Measurements from ENCODE around the gene CHTF8.

CHTF8 gene

DNA sequence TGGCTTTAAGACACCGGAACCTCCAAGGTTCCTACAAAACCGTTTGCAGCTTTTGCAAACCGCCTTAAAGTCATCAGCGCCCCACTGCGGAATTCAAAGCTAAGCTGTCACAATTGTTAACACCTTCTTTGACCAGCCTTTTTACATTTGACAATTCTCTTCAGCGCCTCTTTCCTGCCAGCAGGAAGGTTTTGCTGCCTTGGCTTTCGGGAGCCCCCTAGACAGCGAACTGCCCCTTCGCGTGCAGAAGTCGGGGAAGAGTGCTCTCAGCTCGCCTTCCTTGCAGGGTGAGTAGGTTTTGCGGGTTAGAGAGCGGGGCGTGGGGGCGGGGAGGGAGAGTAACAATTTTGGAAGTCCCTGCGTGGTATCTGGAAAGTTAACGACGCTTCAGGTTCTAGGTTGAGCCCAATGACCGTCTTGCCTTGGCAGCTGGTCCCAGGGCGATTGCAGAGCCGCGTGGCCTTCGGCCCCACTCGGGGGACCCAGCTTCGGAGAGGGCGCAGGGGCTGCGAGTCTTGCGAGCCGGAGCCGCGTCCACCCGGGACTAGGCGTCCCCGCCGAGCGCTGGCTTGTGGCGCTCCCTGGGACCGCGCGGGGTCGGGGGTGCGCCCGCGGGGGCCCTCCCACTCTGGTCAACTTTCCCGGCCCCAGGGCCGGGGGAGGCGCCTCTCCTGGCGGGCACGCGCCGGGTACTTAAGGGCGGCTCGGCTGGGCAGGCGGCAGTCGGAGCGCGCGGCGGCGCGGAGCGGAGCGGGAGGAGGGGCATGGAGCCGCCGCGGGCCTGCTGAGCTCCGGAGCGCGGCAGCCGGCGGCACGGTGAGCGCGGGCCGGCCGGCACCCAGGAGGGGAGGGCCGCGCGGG is 26.7 kb downstream of the CHTF8 start, which contains the start of gene HAS3:
Gene HAS3, plus strand, starts transcription at position 153 of the 861 bp plus-strand sequence. CDS start 3,743 bp downstream, outside the sequence.
- Histone ChIP-seq H3K9me3 (ENCODE audit: control insufficient read depth, low read length) (no peaks in the 10 kb centered on the region), H3K4me3 (ENCODE audit: extremely low read depth, insufficient read depth, low read length, poor library complexity, severe bottlenecking) (peak within 1 kb of the TSS; percentile 50), H3K27ac (ENCODE audit: low read depth, low read length, severe bottlenecking) (no peak within 1 kb of the TSS), H3K36me3 (ENCODE audit: control insufficient read depth, insufficient read depth, low read length) (peaks cover 12% of the 10 kb centered on the region), H3K4me1 (ENCODE audit: control insufficient read depth, insufficient read depth, low read length, poor library complexity, severe bottlenecking) (peaks cover 11% of the 10 kb centered on the region)
- 0% methylated on average over 49 to 58 of the region's 80 CpGs for WGBS, 2 experiments (ENCODE audit: insufficient coverage in 2 of 2)

DNA sequence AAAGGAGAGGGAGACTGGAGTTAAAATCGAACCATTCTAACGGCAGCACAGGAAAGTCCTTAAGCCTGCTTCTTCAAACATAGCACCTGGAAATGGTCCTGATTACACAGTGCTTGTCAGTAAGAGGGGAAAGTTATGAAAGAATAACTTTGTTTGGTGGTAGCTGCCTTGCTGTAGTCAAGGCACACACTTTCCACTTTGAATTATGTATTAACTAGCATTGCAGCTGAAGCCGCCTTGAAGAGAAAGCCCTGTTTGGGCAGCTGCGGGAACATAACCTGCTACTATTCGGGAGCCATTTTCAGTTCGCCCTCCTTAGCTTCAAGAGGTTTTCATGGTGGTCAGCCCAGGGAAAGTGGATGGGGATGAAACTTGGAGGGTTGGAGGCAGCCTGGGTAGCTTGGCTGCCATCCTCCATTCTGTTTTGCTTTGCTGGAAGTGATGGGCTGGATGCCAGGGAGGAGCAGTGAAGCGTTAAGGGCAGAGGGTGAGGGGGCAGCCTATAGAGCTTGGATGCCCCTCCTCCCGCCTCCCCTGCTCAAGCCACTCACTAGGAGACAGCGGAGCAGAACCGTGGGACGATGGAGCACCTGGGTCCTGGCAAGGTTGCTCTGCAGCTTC is 32.2 kb downstream of the CHTF8 start:
- H3K36me3 ChIP-seq (ENCODE audit: control insufficient read depth, insufficient read depth, low read length) = no peaks in the 10 kb centered on the region
- H3K27ac ChIP-seq (ENCODE audit: low read depth, low read length, severe bottlenecking) = no peak overlapping the region
- WGBS, 2 experiments (ENCODE audit: insufficient coverage in 2 of 2) = 74 to 80% methylated on average over 9 to 10 of the region's 11 CpGs
- H3K4me1 ChIP-seq (ENCODE audit: control insufficient read depth, insufficient read depth, low read length, poor library complexity, severe bottlenecking) = no peaks in the 10 kb centered on the region
- H3K4me3 ChIP-seq (ENCODE audit: extremely low read depth, insufficient read depth, low read length, poor library complexity, severe bottlenecking) = no peak overlapping the region
- H3K9me3 ChIP-seq (ENCODE audit: control insufficient read depth, low read length) = no peaks in the 10 kb centered on the region

DNA sequence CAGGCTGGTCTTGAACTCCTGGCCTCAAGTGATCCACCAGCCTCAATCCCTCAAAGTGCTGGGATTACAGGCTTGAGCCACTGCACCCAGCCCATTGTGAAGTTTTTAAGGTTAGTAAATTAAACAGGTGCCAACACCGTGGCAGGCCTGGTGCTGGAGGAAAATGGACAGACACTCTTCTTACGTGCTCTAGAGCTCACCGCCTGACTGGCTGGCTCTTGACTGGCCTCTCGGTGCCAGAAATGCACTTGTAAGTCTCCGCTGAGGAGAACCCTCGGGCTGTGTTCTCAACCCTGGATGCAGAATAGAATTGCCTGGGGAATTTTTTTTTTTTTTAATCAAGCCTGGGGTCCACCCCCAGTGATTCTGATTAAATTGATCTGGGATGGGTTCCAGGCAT is 37.2 kb downstream of the CHTF8 start:
- Histone ChIP-seq H3K36me3 (ENCODE audit: control insufficient read depth, insufficient read depth, low read length) (no peaks in the 10 kb centered on the region), H3K4me3 (ENCODE audit: extremely low read depth, insufficient read depth, low read length, poor library complexity, severe bottlenecking) (no peak overlapping the region), H3K9me3 (ENCODE audit: control insufficient read depth, low read length) (no peaks in the 10 kb centered on the region), H3K4me1 (ENCODE audit: control insufficient read depth, insufficient read depth, low read length, poor library complexity, severe bottlenecking) (no peaks in the 10 kb centered on the region), H3K27ac (ENCODE audit: low read depth, low read length, severe bottlenecking) (no peak overlapping the region)
- WGBS, 2 experiments (ENCODE audit: insufficient coverage in 2 of 2) = 96 to 99% methylated on average over 5 to 6 of the region's 6 CpGs

DNA sequence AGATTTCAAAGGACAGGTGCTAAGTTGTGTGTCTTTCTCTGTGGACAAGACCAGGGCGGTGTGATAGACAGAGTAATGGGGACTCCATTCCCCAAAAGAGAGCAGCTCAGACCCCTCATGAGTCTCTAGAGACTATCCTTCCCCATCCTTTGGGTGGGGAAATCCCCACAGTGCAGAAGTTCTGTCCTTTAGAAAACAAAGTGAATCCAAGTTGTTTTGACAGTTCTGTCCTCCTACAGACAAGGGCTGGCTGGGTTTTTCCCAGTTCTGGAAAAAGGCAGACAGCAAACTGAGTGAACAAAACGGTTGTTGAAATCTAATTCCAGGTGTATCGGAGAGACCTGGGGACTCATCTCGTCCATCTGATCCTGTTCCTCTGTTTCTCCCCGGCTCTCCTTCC is 37.9 kb downstream of the CHTF8 start:
- no peak overlapping the region for H3K4me3 ChIP-seq (ENCODE audit: extremely low read depth, insufficient read depth, low read length, poor library complexity, severe bottlenecking)
- no peaks in the 10 kb centered on the region for H3K36me3 ChIP-seq (ENCODE audit: control insufficient read depth, insufficient read depth, low read length)
- peaks cover 5% of the 10 kb centered on the region for H3K4me1 ChIP-seq (ENCODE audit: control insufficient read depth, insufficient read depth, low read length, poor library complexity, severe bottlenecking)
- no peaks in the 10 kb centered on the region for H3K9me3 ChIP-seq (ENCODE audit: control insufficient read depth, low read length)
- H3K27ac ChIP-seq (ENCODE audit: low read depth, low read length, severe bottlenecking) = no peak overlapping the region
- 90 to 93% methylated on average over 4 to 5 of the region's 5 CpGs for WGBS, 2 experiments (ENCODE audit: insufficient coverage in 2 of 2)

DNA sequence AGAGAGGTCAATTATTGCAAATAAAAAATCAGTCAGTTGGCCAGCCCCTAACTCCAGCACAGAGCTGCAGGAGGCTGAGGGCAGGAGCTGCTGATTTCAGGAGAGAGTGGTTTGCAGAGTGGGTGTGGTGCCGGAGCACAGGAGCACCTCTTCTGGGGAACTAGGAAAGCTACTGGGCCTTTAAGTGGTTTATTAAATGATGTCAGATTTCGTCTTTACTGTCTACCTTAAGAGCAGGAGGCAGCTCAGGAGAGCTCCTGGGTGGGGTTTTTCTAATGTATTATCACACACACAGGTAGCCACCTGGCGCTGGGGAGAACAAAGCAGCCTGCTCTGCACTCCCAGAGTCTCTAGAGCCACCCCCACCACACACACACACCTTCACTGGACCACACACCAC is 38.4 kb downstream of the CHTF8 start:
- 90% methylated on average over 1 to 2 of the region's 3 CpGs for WGBS, 2 experiments (ENCODE audit: insufficient coverage in 2 of 2)
- H3K27ac ChIP-seq (ENCODE audit: low read depth, low read length, severe bottlenecking) = no peak overlapping the region

DNA sequence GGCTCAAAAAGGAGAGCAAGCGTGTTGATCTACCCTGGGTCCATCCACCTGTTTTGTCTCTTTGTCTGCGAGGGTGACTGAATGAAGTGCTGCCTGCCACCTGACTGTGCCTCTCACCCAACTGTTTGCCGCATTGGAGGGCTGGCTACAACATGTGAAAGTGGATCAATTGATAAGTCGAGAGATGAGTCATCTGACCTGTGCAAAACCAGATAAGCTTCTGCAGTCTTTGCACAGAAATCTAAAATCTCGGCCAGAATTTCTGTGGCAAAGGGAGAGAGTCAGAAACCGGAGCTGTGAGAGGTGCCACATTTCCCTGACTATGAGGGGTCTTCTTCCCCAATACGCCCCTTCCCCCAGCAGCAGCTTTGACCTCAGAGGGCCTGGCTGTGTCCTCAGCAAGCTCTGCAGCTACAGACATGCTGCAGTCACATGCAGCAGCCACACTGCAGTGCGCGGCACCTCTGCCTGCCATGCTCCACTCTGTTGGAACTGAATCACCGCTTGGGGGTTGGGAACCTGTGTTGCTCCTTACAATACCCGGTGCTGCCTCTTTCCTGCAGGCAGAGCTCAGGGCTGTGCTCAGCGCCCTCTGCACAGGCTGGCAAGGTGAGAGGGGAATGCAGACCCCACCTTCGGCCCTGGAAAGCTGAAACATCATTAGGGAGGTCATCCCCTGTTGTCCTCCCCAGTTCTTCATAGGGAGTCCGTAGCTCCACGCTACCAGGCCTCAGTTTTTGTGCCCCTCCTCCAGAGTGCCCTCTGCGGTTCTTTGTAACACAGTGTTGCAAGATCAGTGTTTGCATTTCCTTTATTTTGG is 43.1 kb downstream of the CHTF8 start:
- Histone ChIP-seq H3K4me1 (ENCODE audit: control insufficient read depth, insufficient read depth, low read length, poor library complexity, severe bottlenecking) (peaks cover 21% of the 10 kb centered on the region), H3K4me3 (ENCODE audit: extremely low read depth, insufficient read depth, low read length, poor library complexity, severe bottlenecking) (no peak overlapping the region), H3K9me3 (ENCODE audit: control insufficient read depth, low read length) (no peaks in the 10 kb centered on the region), H3K27ac (ENCODE audit: low read depth, low read length, severe bottlenecking) (peak overlapping the region; percentile 8), H3K36me3 (ENCODE audit: control insufficient read depth, insufficient read depth, low read length) (no peaks in the 10 kb centered on the region)
- 58 to 66% methylated on average over 14 to 15 of the region's 16 CpGs for WGBS, 2 experiments (ENCODE audit: insufficient coverage in 2 of 2)

More for the DNA sequence above, 38.4 kb downstream of the CHTF8 start:
- H3K9me3 ChIP-seq (ENCODE audit: control insufficient read depth, low read length) = no peaks in the 10 kb centered on the region
- H3K4me1 ChIP-seq (ENCODE audit: control insufficient read depth, insufficient read depth, low read length, poor library complexity, severe bottlenecking) = peaks cover 11% of the 10 kb centered on the region
- H3K36me3 ChIP-seq (ENCODE audit: control insufficient read depth, insufficient read depth, low read length) = no peaks in the 10 kb centered on the region
- no peak overlapping the region for H3K4me3 ChIP-seq (ENCODE audit: extremely low read depth, insufficient read depth, low read length, poor library complexity, severe bottlenecking)

DNA sequence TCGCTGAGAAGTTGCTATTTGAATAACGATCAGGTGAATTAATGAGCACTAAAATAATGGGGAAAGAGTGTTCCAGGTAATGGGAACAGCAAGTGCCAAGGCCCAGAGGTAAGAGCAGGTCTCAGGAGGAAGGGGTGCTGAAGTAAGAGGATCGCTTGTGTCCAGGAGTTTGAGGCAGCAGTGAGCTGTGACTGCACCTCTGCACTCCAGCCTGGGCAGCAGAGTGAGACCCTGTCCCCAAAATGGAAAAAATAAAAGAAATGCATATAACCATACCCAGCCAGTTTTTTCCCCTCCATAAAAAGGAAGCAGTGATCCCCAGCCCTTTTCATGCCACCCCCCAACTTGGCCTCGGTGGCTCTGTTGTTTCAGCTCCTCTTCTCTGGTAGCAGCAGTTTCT is 43.7 kb downstream of the CHTF8 start:
- Histone ChIP-seq H3K4me3 (ENCODE audit: extremely low read depth, insufficient read depth, low read length, poor library complexity, severe bottlenecking) (no peak overlapping the region), H3K36me3 (ENCODE audit: control insufficient read depth, insufficient read depth, low read length) (no peaks in the 10 kb centered on the region), H3K27ac (ENCODE audit: low read depth, low read length, severe bottlenecking) (no peak overlapping the region), H3K9me3 (ENCODE audit: control insufficient read depth, low read length) (no peaks in the 10 kb centered on the region), H3K4me1 (ENCODE audit: control insufficient read depth, insufficient read depth, low read length, poor library complexity, severe bottlenecking) (peaks cover 21% of the 10 kb centered on the region)
- WGBS, 2 experiments (ENCODE audit: insufficient coverage in 2 of 2) = 88 to 95% methylated on average over 4 of the region's 4 CpGs

DNA sequence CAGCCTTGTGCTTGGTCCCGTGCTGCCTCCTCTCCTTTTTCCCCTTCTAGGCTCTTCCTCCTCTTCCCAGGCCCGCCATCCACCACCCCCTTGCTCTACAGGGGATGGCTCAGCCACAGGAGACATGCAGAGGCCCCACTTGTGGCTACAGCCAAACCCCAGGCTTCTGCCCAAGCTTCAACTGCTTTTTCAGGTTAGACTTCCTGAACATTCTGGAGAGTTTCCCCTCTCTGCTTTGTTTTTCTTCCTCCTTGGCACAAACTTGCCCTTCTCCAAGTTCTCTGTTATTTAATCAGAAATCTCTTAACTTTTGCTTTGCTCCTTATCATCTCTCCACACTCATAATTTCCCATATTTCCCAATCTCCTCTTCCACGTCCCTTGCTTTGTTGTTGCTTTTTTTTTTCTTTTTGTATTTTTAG is 45.2 kb downstream of the CHTF8 start:
- Histone ChIP-seq H3K9me3 (ENCODE audit: control insufficient read depth, low read length) (no peaks in the 10 kb centered on the region), H3K4me3 (ENCODE audit: extremely low read depth, insufficient read depth, low read length, poor library complexity, severe bottlenecking) (no peak overlapping the region), H3K4me1 (ENCODE audit: control insufficient read depth, insufficient read depth, low read length, poor library complexity, severe bottlenecking) (peaks cover 21% of the 10 kb centered on the region), H3K36me3 (ENCODE audit: control insufficient read depth, insufficient read depth, low read length) (no peaks in the 10 kb centered on the region), H3K27ac (ENCODE audit: low read depth, low read length, severe bottlenecking) (no peak overlapping the region)
- WGBS, 2 experiments (ENCODE audit: insufficient coverage in 2 of 2) = 77 to 100% methylated on average over 1 to 2 of the region's 3 CpGs

DNA sequence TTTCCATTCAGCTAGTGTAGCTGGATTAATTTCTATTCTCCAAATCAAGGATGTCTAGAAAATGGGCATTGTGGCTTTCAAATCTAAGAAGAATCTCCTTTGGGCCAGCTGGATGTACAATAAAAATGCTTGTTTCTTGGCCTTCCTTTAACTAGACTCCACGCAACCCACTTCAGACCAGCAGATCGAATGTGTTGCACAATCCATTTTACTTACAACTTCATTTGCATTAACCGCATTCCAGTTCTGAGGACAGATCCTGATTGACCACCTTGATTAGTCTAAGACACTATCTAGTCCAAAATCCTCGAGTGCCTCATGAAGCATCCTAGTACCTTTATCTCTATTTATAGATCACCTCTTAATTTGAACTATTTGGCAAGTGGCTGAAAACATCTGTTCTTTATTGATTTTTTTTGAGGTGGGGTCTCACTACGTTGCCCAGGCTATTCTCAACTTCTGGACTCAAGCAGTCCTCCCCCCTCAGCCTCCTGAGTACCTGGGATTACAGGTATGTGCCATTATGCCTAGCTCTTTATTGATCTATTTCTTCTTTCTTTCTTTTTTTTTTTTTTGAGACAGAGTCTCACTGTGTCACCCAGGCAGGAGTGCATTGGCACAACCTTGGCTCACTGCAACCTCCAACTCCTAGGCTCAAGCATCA is 47.2 kb downstream of the CHTF8 start:
- WGBS, 2 experiments (ENCODE audit: insufficient coverage in 2 of 2) = 92 to 100% methylated on average over 3 to 4 of the region's 5 CpGs
- Histone ChIP-seq H3K4me1 (ENCODE audit: control insufficient read depth, insufficient read depth, low read length, poor library complexity, severe bottlenecking) (peaks cover 21% of the 10 kb centered on the region), H3K4me3 (ENCODE audit: extremely low read depth, insufficient read depth, low read length, poor library complexity, severe bottlenecking) (no peak overlapping the region), H3K36me3 (ENCODE audit: control insufficient read depth, insufficient read depth, low read length) (no peaks in the 10 kb centered on the region), H3K27ac (ENCODE audit: low read depth, low read length, severe bottlenecking) (no peak overlapping the region), H3K9me3 (ENCODE audit: control insufficient read depth, low read length) (no peaks in the 10 kb centered on the region)

DNA sequence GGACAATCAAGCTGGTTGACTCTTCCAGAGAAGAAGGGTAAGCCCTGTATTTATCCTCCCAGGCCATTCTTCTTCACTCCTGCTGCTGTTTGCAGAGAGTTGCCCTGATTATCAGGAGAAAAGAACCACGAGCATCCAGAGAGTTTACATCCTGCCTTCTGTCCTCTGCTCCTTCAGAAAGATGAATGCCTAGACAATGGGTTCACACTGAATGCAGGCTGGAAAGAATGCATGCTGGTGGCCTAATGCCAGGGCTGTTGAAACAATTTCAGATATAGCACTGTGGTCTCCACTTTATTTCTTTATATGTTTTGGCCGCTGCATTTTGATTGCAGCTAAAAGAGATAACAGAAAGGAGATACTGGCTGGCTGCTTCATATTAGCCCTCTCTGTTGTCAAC is 48.1 kb downstream of the CHTF8 start:
- H3K4me3 ChIP-seq (ENCODE audit: extremely low read depth, insufficient read depth, low read length, poor library complexity, severe bottlenecking) = no peak overlapping the region
- H3K4me1 ChIP-seq (ENCODE audit: control insufficient read depth, insufficient read depth, low read length, poor library complexity, severe bottlenecking) = peaks cover 13% of the 10 kb centered on the region
- no peaks in the 10 kb centered on the region for H3K9me3 ChIP-seq (ENCODE audit: control insufficient read depth, low read length)
- WGBS, 2 experiments (ENCODE audit: insufficient coverage in 2 of 2) = 73 to 91% methylated on average over 1 to 2 of the region's 2 CpGs
- H3K36me3 ChIP-seq (ENCODE audit: control insufficient read depth, insufficient read depth, low read length) = no peaks in the 10 kb centered on the region
- no peak overlapping the region for H3K27ac ChIP-seq (ENCODE audit: low read depth, low read length, severe bottlenecking)
